AG04450 (cell line): ENCODE data around the gene NPHP4. TPM values are rescaled to one million over a fixed set of nuclear protein-coding genes. Genes with fewer than 3 reads are reported as not detected.

Experiments used
- CTCF ChIA-PET: fragments of 300-600, 350-600 bp; formaldehyde crosslinking; extraction: SDS; loops from one replicate; lab custom pipeline; 2022; ENCODE audit warnings: antibody characterized with exemption, inconsistent platforms; lab: Charles Lee
- POLR2A ChIA-PET: fragments of 350-600 bp; formaldehyde crosslinking; extraction: SDS; loops from one replicate; lab custom pipeline; 2021; ENCODE audit warnings: antibody characterized with exemption, inconsistent platforms; lab: Yijun Ruan, JAX
- DNase-seq: peaks from one replicate; pipeline ENCODE4 v3.0.0-alpha.2; 2011; ENCODE audit warnings: low read depth, low spot score
- H3K27ac ChIP-seq: one replicate; pipeline ENCODE4 v1.5.1; 2012; ENCODE audit warnings: low read depth, low read length, control low read depth
- H3K27me3 ChIP-seq: one replicate; pipeline ENCODE4 v1.6.0; 2012; ENCODE audit warnings: low read length; ENCODE audit not compliant: control insufficient read depth, insufficient read depth
- H3K4me3 ChIP-seq: 2 replicates; pipeline ENCODE4 v1.5.1; 2011; ENCODE audit warnings: mild to moderate bottlenecking, low read depth, low read length, control low read depth
- H3K9me3 ChIP-seq: 2 replicates; pipeline ENCODE4 v1.5.1; 2012; ENCODE audit warnings: low read length; ENCODE audit not compliant: control insufficient read depth, insufficient read depth
- polyA plus RNA-seq: library from polyadenylated mRNA; depleted of rRNA; stranded (reverse); fragments of >200 nt; gene quantifications from 2 replicates; pipeline ENCODE4 v1.2.3, GENCODE V29; 2011
- TF ChIP-seq, protein P1 (sequence below): IDR thresholded peaks from 2 replicates; pipeline ENCODE4 v1.5.1; 2011; ENCODE audit warnings: low read depth, low read length, control low read depth, inconsistent platforms

NPHP4 gene
- polyA plus RNA-seq, 1 experiment: 1.6 TPM

GRCh38 chr1:6011161-6011945, 19.1 kb upstream of the NPHP4 start:
- TF ChIP-seq, protein P1, sequence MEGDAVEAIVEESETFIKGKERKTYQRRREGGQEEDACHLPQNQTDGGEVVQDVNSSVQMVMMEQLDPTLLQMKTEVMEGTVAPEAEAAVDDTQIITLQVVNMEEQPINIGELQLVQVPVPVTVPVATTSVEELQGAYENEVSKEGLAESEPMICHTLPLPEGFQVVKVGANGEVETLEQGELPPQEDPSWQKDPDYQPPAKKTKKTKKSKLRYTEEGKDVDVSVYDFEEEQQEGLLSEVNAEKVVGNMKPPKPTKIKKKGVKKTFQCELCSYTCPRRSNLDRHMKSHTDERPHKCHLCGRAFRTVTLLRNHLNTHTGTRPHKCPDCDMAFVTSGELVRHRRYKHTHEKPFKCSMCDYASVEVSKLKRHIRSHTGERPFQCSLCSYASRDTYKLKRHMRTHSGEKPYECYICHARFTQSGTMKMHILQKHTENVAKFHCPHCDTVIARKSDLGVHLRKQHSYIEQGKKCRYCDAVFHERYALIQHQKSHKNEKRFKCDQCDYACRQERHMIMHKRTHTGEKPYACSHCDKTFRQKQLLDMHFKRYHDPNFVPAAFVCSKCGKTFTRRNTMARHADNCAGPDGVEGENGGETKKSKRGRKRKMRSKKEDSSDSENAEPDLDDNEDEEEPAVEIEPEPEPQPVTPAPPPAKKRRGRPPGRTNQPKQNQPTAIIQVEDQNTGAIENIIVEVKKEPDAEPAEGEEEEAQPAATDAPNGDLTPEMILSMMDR: no peak
- POLR2A ChIA-PET: no interaction called here
- Histone ChIP-seq H3K9me3 (no peaks in the 10 kb centered on the region; the same call in 1 of the 2 replicates), H3K27me3 (no peaks in the 10 kb centered on the region), H3K4me3 (no peak overlapping the region), H3K27ac (no peak overlapping the region)
- CTCF ChIA-PET: no interaction called here
- no peak for DNase-seq

DNA sequence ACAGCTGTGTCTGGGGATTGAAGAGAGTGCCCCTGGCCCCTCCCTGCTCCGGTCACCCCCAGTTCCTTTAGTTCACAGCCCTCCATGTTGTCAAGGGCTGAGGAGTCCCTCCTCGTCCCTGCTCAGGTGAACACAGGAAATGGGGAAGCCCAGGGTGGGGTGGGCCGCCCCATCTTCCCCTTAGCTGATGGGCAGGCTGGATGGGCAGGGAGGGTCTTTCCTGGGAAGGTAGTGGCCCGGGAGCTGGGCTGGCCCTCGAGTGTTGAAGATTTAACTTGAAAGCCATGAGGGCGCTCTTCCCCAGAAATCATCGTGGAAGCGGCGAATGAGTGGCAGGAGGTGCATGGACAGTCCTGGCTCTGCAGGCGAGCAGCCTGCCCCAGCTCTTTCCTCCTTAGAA, 18.3 kb upstream of the NPHP4 start:
- H3K27me3 ChIP-seq: no peaks in the 10 kb centered on the region
- POLR2A ChIA-PET: no interaction called here
- TF ChIP-seq, protein P1: no peak
- no peaks in the 10 kb centered on the region; the same call in 1 of the 2 replicates for H3K9me3 ChIP-seq
- no peak overlapping the region for H3K4me3 ChIP-seq
- H3K27ac ChIP-seq: no peak overlapping the region
- CTCF ChIA-PET: no interaction called here
- DNase-seq: no peak

GRCh38 chr1:6009120-6010040, 17.2 kb upstream of the NPHP4 start:
- no peak for DNase-seq
- no peak overlapping the region for H3K4me3 ChIP-seq
- POLR2A ChIA-PET: no interaction called here
- H3K27ac ChIP-seq: no peak overlapping the region
- no peaks in the 10 kb centered on the region for H3K27me3 ChIP-seq
- CTCF ChIA-PET: no interaction called here
- TF ChIP-seq, protein P1: no peak
- H3K9me3 ChIP-seq: no peaks in the 10 kb centered on the region; the same call in 1 of the 2 replicates

GRCh38 chr1:6008696-6009095, 16.5 kb upstream of the NPHP4 start:
- CTCF ChIA-PET: no interaction called here

More at GRCh38 chr1:6008696-6009095, 16.5 kb upstream of the NPHP4 start:
- TF ChIP-seq, protein P1: no peak
- Histone ChIP-seq H3K27ac (no peak overlapping the region), H3K9me3 (no peaks in the 10 kb centered on the region; the same call in 1 of the 2 replicates), H3K4me3 (no peak overlapping the region), H3K27me3 (no peaks in the 10 kb centered on the region)
- DNase-seq: no peak
- POLR2A ChIA-PET: no interaction called here
